ENCODE data around the gene RPE.

The RPE gene

DNA sequence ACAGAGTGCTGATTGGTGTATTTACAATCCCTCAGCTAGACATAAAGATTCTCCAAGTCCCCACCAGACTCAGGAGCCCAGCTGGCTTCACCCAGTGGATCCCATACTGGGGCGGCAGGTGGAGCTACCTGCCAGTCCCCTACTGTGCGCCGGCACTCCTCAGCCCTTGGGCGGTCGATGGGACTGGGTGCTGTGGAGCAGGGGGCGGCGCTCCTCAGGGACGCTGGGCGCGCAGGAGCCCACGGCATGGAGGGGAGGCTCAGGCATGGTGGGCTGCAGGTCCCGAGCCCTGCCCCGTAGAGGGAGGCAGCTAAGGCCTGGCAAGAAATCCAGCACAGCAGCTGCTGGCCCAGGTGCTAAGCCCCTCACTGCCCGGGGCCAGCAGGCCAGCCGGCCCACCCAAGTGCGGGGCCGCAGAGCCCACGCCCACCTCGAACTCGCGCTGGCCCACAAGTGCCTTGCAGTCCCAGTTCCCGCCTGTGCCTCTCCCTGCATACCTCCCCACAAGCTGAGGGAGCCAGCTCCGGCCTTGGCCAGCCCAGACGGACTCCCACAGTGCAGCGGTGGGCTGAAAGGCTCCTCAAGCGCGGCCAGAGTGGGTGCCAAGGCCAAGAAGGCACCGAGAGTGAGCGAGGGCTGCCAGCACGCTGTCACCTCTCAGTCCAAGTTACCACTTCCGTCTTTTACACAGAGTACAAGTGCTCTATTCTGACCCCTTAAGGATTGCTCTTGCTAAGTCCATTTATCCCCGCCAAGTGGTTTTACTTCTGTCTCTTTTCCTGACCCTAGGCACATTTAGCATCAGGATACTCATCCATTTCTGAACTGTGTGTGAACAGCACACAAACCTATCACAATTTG is 1.7 kb upstream of the RPE start:
- no peak for DNase-seq (ENCODE audit: low read depth, low spot score)

DNA sequence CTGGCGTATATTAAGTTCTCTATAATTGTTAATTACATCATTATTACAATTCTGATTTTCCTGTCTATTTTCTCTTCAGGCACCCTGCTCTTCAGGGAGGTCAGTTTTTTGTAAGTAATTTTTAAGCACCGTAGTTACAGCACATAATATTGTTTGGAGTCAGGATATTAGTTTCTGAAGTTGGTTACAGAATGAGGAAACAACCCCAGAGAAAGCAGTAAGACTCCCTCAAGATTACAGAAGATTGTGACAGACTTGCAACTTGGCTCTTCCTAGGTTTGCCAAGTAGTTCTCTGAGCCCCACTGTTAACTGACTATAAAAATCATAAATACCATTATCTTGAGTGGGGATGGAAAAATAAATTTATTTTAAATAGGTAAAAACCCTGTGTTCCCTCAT is 921 bp downstream of the RPE start:
- no peak for DNase-seq (ENCODE audit: low read depth, low spot score)

DNA sequence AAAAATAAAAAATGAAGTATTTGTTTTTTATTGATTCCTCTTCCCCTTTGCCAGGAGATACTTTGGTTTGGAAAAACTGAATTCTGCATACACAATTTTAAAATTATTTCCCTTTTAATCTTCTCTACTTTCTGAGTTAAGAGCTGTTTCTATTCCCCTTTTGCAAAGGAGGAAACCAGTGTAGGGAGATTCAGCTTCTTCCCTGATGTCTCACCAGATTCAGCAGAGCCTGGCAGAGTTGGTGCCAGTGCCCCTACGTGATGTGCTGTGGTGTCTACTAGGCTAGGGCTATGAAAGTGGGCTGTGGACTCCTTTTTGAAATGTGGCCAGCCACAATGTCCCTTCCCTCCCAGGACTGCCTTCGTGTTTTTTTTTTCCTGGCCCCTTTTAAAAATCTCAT is 2.4 kb downstream of the RPE start:
- no peak for DNase-seq (ENCODE audit: low read depth, low spot score)

DNA sequence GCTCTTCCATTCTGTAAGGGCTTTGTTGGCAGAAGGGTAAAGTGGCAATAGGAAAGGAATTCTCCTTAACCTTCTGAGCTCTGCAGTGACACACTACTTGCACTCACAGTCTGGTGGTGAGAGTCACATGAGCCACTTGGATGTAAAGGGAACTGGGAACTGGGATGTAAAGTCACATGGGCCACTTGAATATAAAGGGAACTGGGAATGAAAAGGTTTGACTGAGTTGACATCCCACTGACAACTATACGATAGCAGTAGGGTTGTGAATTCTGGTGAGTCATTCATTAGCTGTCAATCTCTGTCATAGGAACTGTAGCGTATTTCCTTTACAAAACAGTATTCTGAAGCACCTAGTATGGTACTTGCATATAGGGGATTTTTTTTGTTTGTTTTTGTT is 5.5 kb downstream of the RPE start:
- DNase-seq (ENCODE audit: low read depth, low spot score): no peak

DNA sequence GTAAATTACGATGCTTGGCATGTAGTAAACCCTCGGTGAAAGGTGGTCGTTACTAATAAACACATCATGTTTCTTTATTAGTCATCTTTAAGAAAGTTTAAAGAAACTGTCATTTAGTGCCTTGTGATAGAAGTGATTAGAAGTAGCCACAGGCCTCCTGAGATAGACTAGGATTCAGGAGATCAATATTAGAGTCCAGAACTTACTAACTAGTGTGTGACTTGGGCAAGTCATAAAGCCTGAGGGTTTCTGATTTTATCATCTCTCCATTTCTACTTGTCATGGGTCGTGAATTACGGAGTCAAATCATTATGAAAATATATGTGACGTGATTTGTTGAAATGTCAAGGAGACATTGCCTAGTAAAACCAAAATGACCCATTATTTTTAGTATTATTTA is 6.7 kb downstream of the RPE start:
- DNase-seq (ENCODE audit: low read depth, low spot score): no peak

DNA sequence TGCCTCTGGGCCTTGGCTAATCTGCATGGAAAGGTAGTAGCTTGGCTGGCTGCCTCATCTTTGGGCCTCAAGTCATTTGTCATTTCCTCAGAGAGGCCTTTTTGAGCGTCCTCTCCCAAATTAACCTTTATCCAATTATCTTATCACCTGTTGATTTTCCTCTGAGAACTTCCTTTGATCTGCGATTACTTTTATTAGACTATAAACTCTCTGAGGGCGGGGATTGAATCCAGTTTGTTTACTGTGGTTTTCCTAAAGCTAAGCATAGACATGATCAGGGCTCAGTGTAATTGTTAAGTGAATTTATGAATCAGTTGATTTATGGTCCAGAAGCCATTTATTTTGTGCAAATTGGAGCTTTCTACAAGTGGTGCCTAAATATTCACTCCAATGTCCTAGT is 7.5 kb downstream of the RPE start:
- no peak for DNase-seq (ENCODE audit: low read depth, low spot score)

DNA sequence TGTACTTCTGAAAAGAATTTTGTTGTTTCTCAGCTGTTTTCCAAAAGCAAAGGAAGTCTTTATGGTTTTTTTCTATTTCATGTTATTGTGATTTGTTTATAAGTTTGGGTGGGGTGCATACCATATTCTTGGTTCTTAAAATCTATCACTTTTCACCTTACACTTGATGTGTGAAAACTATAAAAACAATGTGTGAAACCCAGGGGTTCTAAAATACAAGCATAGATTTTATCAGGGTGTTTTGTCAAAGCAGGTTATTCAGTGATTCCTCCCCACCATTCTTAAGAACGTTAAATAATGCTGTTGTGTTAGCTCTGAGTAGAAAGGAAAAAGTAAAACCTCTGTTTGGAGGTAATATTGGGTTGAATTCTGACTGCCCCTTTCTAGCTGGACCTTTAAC is 17.7 kb downstream of the RPE start:
- no peak for DNase-seq (ENCODE audit: low read depth, low spot score)

DNA sequence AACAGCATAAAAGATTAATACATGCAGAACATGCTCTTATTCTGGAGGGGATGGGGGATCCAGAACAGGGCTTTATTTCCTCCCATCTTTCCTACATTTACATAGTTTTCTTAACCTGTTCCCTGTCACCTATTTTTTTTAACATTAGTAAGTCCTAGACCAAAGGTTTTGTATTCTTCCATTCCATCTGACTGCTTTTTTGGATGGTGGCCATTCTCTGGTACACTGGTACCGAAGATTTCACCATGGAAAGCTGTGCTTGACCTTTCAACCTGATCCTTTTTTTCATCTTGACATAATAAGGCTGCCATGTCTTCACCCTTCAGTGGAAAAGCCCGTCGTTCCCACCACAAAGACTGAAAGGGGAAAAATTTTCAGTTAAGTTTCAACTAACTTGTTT is 20.4 kb downstream of the RPE start:
- no peak for DNase-seq (ENCODE audit: low read depth, low spot score)

DNA sequence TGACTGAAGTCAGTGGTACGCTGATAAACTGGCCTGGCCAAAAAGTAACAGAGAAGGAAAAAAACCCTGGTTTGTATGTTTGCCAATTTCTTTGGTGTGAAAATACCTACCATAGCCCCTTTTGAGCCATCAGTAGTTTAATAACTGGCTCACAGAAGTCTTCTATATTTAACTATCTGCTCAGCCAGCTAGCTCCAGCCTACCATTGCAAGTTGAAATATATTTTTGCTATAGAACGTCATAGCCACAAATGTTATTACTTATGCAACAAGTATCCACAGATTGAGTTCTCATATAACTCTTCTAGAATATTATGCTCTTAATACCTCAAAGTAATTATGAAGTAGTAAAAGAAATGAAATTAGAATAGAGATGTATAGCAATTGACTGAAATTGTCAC is 25.2 kb downstream of the RPE start:
- DNase-seq (ENCODE audit: low read depth, low spot score): no peak

DNA sequence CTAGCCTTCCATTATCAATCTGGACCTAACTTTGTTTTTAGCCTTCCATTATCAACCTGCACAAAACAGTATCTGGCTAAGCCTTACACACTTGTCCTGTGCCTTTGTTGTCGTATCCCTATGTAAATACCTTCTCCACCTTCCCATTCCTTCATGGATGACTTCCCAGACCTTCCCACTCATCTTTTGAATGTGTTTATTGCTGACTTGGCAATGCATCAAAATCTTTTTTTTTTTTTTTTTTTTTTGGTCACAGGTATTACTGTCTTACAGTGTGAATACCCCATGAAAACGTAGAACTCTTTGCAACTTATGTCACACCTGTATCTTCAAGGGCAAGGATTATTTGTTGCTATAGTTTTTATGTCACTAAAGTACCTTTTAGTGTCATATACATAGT is 25.7 kb downstream of the RPE start:
- DNase-seq (ENCODE audit: low read depth, low spot score): no peak

DNA sequence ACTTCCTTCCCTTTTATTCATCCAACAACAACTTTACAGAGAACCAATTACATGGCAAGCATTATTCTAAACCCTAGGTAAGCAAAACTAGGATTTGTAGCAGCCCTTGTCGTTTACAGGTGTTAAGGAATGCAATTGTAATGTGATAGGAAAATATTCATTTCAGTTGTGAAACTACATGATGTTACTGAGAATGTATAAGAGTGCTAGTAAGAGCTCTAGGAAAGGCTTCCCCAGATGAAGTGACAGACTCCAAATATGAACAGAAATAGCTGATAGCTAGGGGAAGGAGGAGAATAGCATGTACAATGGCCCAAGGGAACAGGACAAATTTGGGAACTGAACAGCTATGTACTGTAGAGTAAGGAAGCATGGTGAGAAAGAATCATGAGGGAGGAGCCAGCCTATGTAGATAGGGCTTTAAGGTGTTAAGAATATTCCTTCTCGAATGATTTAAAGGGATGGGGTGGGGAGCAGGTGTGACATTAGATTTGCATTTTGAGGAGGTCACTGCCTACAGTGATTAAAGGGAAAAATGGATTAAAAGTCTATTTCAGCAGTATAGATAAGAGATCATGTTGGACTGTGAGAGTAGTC is 31.7 kb downstream of the RPE start:
- DNase-seq (ENCODE audit: low read depth, low spot score): no peak

DNA sequence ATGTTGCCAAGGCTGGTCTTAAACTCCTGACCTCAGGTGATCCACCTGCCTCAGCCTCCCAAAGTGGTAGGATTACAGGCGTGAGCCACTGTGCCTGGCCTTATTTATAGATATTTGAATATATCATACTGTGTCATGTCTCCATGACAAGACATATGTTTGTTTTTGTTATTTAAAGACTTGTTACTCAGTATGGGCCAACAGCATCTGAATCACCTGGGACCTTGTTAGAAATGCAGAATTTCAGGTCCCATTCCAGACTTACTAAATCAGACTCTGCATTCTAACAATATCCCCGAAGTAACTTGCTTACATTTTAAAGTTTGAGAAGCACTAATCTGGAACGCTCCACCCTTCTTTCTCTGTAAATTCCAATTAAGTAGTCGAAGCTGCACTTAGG is 33.2 kb downstream of the RPE start:
- DNase-seq (ENCODE audit: low read depth, low spot score): no peak

DNA sequence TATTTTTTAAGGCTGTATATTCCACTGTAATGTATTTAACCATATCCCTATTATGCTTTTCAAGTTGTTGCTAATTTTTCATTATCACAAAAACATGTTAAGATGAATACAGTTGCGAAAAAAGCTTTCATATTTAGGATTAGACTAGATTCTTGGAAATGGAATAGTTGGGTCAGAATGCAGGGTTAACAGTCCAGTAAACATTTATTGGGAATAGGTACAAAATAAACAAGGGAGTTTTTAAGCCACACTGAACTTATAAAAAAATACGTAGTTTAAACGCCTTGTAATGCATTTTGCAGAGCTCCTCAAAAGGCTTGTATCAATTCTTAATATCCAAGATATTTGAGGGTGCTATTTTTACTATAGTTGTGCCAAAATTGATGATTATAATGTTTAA is 35.6 kb downstream of the RPE start:
- no peak for DNase-seq (ENCODE audit: low read depth, low spot score)

DNA sequence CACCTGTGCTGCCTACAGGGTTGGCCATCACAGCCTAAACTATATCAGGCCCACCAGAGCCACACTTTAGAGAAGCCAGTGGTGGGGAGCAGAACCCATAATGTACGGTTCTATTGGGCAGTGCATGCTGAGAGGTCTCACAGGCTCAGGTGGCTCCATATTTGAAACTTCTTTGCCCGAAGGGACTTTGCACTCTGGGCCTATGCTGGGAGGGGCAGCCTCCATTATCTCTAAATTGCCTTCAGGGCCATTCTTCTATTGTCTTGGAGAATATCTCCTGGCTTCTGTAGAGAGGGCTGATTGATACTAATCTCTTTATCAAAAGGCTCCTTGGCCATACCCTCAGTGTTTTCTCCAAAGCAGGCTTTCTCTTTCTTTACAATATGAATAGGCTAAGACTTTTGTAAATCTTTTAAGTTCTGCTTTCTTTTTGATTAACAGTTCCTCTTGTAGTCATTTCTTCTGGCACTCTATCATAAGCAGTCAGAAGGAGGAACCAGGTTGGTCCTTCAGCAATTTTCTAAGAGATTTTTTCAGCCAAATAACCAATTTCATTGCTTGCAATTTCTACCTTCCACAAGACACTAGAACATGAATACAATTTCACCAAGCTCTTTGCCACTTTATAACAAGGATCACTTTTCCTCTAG is 44.5 kb downstream of the RPE start:
- DNase-seq (ENCODE audit: low read depth, low spot score): no peak

DNA sequence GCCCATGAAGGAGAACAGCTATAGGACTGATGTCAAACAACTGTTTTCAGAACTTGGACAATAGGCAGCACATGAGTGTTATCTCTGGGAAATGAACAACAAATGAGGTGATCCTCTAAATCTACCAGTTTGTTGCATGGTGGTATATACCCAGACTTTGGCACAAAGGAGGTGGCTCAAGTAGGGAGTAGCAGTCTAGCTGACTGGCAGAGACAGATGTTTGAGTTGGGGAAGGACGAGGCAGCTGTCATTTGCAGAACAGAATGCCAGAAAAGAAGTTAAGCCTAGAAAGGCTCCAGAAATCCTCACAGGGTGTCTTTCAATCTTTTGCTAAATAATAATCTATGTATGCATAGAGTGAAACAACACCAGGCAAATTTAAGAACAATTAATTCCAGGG is 47.4 kb downstream of the RPE start:
- DNase-seq (ENCODE audit: low read depth, low spot score): no peak

DNA sequence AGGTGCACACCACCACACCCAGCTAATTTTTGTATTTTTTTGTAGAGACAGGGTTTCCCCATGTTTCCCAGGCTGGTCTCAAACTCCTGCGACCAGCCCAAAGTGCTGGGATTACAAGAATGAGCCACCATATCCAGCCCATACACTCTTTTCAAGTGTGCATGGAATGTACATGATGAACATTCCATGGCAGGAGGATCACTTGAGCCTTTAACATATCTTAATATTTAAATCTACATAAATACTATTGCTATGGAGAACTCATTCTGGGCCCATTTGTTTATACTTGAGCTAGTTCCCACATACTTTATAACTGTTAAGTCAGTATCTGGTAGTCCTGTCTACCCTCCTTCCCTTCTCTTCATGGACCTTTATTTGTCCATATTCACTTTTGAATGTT is 48.4 kb downstream of the RPE start:
- DNase-seq (ENCODE audit: low read depth, low spot score): no peak

DNA sequence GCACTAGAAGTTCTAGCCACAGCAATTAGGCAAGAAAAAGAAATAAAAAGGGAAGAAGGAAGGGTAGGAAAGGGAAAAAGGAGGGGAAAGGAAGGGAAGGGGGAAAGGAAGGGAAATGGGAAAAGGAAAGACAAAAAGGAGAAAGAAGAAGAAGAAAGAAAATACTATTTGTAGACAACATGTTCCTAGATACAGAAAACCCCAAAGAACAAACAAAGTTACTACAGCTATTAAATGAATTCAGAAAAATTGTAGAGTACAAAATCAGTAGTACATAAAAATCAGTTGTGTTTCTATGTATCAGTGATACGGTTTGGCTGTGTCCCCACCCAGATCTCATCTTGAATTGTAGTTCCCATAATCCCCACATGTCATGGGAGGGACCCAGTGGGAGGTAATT is 52.3 kb downstream of the RPE start:
- DNase-seq (ENCODE audit: low read depth, low spot score): no peak

DNA sequence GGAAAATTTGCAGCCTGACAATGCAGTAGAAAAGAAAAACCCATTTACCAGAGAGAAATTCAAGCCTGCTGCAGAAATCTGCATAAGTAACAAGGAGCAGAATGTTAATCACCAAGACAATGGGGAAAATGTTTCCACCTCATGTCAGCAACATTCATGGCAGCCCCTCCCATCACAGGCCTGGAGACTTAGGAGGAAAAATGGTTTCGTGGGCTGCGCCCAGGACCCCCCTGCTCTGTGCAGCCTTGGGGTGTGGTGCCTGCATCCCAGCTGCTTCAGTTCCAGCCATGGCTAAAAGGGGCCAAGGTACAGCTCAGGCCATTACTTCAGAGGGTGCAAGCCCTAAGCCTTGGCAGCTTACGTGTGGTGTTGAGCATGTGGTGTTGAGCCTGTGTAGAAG is 53.4 kb downstream of the RPE start:
- DNase-seq (ENCODE audit: low read depth, low spot score): no peak

DNA sequence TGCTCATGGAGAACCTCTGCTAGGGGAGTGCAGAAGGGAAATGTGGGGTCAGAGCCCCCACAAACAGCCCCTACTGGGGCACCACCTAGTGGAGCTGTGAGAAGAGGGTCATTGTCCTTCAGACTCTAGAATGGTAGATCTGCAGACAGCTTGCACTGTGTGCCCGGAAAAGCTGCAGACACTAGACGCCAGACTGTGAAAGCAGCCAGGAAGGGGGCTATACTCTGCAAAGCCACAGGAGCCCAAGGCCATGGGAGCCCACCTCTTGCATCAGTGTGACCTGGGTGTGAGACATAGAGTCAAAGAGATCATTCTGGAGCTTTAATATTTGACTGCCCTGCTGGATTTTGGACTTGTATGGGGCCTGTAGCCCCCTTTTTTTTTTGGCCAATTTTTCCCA is 60.9 kb downstream of the RPE start:
- no peak for DNase-seq (ENCODE audit: low read depth, low spot score)

All from activated CD4-positive, CD25-positive, alpha-beta regulatory T cell treated with anti-CD3 and anti-CD28 coated beads, Interleukin-2, amount 50 U/mL, for 16 hours (primary cell).